ENCODE measurements around the gene CEP128.

DNA sequence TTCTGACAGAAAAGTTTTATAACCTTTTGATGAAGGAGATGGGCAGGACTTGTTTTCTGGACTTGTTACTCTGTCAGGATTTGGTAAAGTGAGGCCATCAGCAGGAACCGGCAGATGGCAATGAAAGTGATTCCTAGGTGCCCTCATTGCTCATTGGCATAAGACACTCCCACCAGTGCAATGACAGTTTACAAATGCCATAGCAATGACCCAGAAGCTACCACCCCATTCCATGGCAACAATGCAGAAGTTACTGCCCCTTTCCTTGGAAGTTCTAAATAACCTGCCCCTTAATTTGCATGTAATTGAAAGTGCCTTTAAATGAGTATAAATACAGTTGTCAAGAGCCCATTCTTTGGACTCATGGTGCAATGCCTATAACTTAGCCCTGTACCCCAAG is 222.6 kb downstream of the CEP128 start:
- TF ChIP-seq, protein P1, sequence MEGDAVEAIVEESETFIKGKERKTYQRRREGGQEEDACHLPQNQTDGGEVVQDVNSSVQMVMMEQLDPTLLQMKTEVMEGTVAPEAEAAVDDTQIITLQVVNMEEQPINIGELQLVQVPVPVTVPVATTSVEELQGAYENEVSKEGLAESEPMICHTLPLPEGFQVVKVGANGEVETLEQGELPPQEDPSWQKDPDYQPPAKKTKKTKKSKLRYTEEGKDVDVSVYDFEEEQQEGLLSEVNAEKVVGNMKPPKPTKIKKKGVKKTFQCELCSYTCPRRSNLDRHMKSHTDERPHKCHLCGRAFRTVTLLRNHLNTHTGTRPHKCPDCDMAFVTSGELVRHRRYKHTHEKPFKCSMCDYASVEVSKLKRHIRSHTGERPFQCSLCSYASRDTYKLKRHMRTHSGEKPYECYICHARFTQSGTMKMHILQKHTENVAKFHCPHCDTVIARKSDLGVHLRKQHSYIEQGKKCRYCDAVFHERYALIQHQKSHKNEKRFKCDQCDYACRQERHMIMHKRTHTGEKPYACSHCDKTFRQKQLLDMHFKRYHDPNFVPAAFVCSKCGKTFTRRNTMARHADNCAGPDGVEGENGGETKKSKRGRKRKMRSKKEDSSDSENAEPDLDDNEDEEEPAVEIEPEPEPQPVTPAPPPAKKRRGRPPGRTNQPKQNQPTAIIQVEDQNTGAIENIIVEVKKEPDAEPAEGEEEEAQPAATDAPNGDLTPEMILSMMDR (IDR thresholded peaks at IDR 0.05; ENCODE audit: low read depth, low read length), result no peak
- TF ChIP-seq EZH2phosphoT487 (IDR thresholded peaks at IDR 0.05; ENCODE audit: low read depth), result no peak
